ENCODE data around the gene ZMAT2. TPM values are rescaled to one million over a fixed set of nuclear protein-coding genes. Genes with fewer than 3 reads are reported as not detected.
"Not testable (repeated sequence)": the region's sequence is repeated elsewhere in the genome, so short reads cannot be mapped to it uniquely, and the experiment has no call there.

ZMAT2 gene
- total and polyA plus RNA-seq, 7 donors = 44.7 to 136 (median 54.5) TPM

- TF ChIP-seq CTCF (IDR thresholded peaks at IDR 0.05) = no peak
- 58 to 80% (median 68%) methylated on average over 1 of the region's 1 CpG for WGBS, 3 donors
- DNase-seq = no peak
- ATAC-seq = no peak
- Histone ChIP-seq H3K4me1 (no peaks in the 10 kb centered on the region), H3K36me3 (ENCODE audit: insufficient read depth in 1 of 2, low read depth in 1 of 2) (no peaks in the 10 kb centered on the region), H3K27ac (no peak overlapping the region), H3K27me3 (ENCODE audit: insufficient read depth in 3 of 3, low read length in 2 of 3) (peaks cover 0 to 2% (median 0%) of the 10 kb centered on the region in 3 donors), H3K9me3 (no peaks in the 10 kb centered on the region), H3K4me3 (no peak overlapping the region)
- intact Hi-C loops (cut with DNase I) = no loop called here
Observed at GRCh38 chr5:140713562-140714094, 13.4 kb downstream of the ZMAT2 start.

DNA sequence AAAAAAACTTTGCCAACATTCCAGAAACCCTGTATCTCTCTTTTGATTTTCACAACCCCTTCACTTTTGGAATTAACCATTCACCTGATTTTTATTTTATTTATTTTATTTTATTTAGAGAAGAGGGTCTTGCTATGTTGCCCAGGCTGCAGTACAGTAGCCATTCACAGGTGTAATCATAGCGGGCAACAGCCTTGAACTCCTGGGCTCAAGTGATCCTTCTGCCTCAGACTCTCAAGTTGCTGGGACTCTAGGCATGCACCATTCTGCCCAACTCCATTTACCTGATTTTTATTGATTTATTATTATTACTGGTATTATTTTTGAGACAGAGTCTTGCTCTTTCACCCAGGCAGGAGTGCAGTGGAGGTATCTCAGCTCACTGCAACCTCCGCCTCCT lies 16.0 kb downstream of the ZMAT2 start:
- H3K9me3 ChIP-seq; DNase-seq; H3K4me3 ChIP-seq; ATAC-seq; H3K4me1 ChIP-seq; H3K36me3 ChIP-seq (ENCODE audit: insufficient read depth in 1 of 2, low read depth in 1 of 2); H3K27me3 ChIP-seq (ENCODE audit: insufficient read depth in 3 of 3, low read length in 2 of 3); H3K27ac ChIP-seq: not testable (repeated sequence)
- intact Hi-C loops (cut with DNase I) = loop anchor here in 1 of 2 donors (5.0 kb wide), 1 partner anchor 344 kb away; no protein-coding TSS in a partner anchor
- 88 to 97% (median 92%) methylated on average over 2 of the region's 2 CpGs for WGBS, 3 donors

GRCh38 chr5:140718266-140718592 lies 18.0 kb downstream of the ZMAT2 start:
- WGBS, 3 donors = 84 to 90% (median 85%) methylated on average over 7 of the region's 7 CpGs
- no peak for TF ChIP-seq CTCF (IDR thresholded peaks at IDR 0.05)
- Histone ChIP-seq H3K4me1 (no peaks in the 10 kb centered on the region), H3K27ac (no peak overlapping the region), H3K4me3 (no peak overlapping the region), H3K36me3 (ENCODE audit: insufficient read depth in 1 of 2, low read depth in 1 of 2) (no peaks in the 10 kb centered on the region), H3K27me3 (ENCODE audit: insufficient read depth in 3 of 3, low read length in 2 of 3) (peaks cover 0 to 3% (median 3%) of the 10 kb centered on the region in 3 donors), H3K9me3 (no peaks in the 10 kb centered on the region)
- DNase-seq (no peak), ATAC-seq (no peak)
- intact Hi-C loops (cut with DNase I) = loop anchor here in 1 of 2 donors (5.0 kb wide), 1 partner anchor 346 kb away; no protein-coding TSS in a partner anchor

GRCh38 chr5:140720738-140721137 lies 20.5 kb downstream of the ZMAT2 start:
- H3K27me3 ChIP-seq (ENCODE audit: insufficient read depth in 3 of 3, low read length in 2 of 3); H3K4me3 ChIP-seq; H3K36me3 ChIP-seq (ENCODE audit: insufficient read depth in 1 of 2, low read depth in 1 of 2); intact Hi-C loops (cut with DNase I); H3K27ac ChIP-seq; ATAC-seq; H3K4me1 ChIP-seq; DNase-seq; H3K9me3 ChIP-seq: not testable (repeated sequence)
- 50 to 73% (median 58%) methylated on average over 5 to 6 of the region's 6 CpGs for WGBS, 3 donors

- ATAC-seq; DNase-seq; H3K9me3 ChIP-seq; intact Hi-C loops (cut with DNase I); H3K27ac ChIP-seq; H3K27me3 ChIP-seq (ENCODE audit: insufficient read depth in 3 of 3, low read length in 2 of 3); H3K4me3 ChIP-seq; H3K4me1 ChIP-seq; H3K36me3 ChIP-seq (ENCODE audit: insufficient read depth in 1 of 2, low read depth in 1 of 2): not testable (repeated sequence)
- WGBS, 3 donors = 76 to 78% (median 77%) methylated on average over 4 to 5 of the region's 5 CpGs
Observed at GRCh38 chr5:140721395-140721794, 21.1 kb downstream of the ZMAT2 start.

DNA sequence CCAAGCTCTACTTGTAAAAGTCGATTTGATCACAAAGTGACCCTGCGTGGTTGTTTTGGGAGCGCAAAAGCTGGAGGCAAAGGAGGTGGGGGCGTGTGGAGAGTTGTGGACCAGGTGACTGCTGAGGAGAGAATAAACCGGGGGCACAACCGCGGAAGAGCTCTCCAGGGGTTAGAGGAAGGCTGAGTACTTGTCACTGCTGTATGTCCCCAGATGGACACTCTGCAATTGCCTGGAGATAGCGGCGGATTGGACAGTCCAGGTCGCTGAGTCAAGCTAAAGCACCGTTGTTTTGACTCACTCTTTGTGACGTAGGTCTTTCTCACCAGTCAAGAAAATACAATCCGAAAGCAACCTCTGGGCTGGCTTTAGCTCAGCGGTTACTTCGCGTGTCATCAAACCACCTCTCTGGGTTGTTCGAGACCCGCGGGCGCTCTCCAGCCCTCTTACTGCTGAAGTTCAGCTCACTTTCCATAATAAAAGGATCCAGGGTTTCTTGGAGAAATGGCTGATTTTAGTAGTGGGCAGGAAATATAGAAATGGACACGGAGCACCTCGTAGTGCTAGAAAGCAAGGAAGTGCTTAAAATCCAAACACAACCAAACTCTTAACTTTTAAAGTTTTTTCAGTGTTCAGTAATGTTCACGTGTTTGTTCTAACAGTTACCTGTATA lies 25.7 kb downstream of the ZMAT2 start:
- Histone ChIP-seq H3K9me3 (no peaks in the 10 kb centered on the region), H3K36me3 (ENCODE audit: insufficient read depth in 1 of 2, low read depth in 1 of 2) (no peaks in the 10 kb centered on the region), H3K27ac (no peak overlapping the region), H3K4me3 (peak overlapping the region; percentile 46), H3K4me1 (no peaks in the 10 kb centered on the region), H3K27me3 (ENCODE audit: insufficient read depth in 3 of 3, low read length in 2 of 3) (peaks cover 0 to 4% (median 3%) of the 10 kb centered on the region in 3 donors)
- DNase-seq = peak; percentile 22 to 58
- TF ChIP-seq CTCF (IDR thresholded peaks at IDR 0.05) = no peak
- WGBS, 3 donors = 7 to 15% (median 10%) methylated on average over 23 of the region's 23 CpGs
- intact Hi-C loops (cut with DNase I) = no loop called here
- ATAC-seq = peak; percentile 73 to 96 (median 88)
